ENCODE measurements around the gene SNAPIN.
A peak's percentile ranks its signal among the peaks of the same experiment; 100 is the strongest.

SNAPIN gene

DNA sequence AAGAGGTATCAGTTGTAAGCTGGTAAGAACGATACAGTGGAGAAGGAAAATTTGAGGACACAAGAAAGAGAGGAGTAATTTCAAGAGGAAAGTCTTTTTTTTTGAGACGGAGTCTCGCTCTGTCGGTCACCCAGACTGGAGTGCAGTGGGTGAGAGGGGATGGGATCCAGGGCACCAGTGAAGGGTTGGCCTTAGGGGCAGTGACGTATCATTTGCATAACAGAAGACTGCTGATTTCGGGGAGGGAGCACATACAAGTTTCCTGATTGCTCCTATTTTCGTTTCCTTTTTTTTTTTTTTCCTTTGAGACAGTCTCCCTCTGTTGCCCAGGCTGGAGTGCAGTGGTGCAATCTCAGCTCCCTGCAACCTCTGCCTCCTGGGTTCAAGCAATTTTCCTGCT is 35.4 kb upstream of the SNAPIN start:
- no peaks in the 10 kb centered on the region for H3K27me3 ChIP-seq (ENCODE audit: low read depth, low read length)
- H3K9me3 ChIP-seq (ENCODE audit: insufficient read depth, low read length) = no peaks in the 10 kb centered on the region
- H3K4me3 ChIP-seq (ENCODE audit: low read length) = no peak overlapping the region
- H3K4me2 ChIP-seq (ENCODE audit: low read length) = peak overlapping the region; percentile 19
- no peak overlapping the region for H2AFZ ChIP-seq (ENCODE audit: low read depth, low read length)
- TF ChIP-seq, protein P1, sequence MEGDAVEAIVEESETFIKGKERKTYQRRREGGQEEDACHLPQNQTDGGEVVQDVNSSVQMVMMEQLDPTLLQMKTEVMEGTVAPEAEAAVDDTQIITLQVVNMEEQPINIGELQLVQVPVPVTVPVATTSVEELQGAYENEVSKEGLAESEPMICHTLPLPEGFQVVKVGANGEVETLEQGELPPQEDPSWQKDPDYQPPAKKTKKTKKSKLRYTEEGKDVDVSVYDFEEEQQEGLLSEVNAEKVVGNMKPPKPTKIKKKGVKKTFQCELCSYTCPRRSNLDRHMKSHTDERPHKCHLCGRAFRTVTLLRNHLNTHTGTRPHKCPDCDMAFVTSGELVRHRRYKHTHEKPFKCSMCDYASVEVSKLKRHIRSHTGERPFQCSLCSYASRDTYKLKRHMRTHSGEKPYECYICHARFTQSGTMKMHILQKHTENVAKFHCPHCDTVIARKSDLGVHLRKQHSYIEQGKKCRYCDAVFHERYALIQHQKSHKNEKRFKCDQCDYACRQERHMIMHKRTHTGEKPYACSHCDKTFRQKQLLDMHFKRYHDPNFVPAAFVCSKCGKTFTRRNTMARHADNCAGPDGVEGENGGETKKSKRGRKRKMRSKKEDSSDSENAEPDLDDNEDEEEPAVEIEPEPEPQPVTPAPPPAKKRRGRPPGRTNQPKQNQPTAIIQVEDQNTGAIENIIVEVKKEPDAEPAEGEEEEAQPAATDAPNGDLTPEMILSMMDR (IDR thresholded peaks at IDR 0.05; ENCODE audit: low read depth, low read length) = no peak
- no peak for TF ChIP-seq EZH2phosphoT487 (IDR thresholded peaks at IDR 0.05; ENCODE audit: low read depth)
- H3K36me3 ChIP-seq (replicated peaks; ENCODE audit: low read depth, low read length) = peaks cover 16% of the 10 kb centered on the region
- H3K4me1 ChIP-seq (ENCODE audit: low read length) = peaks cover 34% of the 10 kb centered on the region
- no peaks in the 10 kb centered on the region for H3K79me2 ChIP-seq (ENCODE audit: low read length)
- no peak overlapping the region for H3K27ac ChIP-seq (ENCODE audit: low read length)
- no peaks in the 10 kb centered on the region for H4K20me1 ChIP-seq (ENCODE audit: insufficient read depth, low read length)
- H3K9ac ChIP-seq (ENCODE audit: low read length) = no peak overlapping the region

DNA sequence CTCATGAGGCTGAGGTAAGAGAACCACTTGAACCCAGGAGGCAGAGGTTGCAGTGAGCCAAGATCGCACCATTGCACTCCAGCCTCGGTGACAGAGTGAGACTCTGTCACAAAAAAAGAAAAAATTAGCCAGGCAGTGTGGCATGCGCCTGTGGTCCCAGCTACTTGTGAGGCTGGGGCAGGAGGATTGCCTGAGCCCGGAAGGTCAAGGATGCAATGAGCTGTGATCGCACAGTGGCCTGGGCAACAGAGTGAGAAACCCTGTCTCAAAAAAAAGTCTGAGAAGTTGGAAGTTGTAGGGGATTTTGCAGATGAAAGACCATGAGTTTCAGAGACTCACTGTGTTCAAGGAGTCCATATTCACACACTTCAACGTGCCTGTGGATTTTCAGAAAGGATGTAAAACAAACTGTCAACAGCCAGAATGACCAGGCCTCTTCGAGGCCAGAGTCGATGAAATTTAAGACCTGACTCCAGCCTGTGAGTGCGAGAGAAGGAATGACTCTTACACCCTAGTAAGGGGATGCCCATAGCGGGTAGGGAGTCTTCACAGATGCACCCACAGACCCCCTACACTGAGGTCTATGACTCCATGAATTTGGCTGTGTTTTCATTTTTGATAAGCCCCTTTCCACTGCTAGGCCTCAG is 33.4 kb upstream of the SNAPIN start:
- H3K36me3 ChIP-seq (replicated peaks; ENCODE audit: low read depth, low read length) = peaks cover 8% of the 10 kb centered on the region
- H3K4me2 ChIP-seq (ENCODE audit: low read length) = no peak overlapping the region
- H3K79me2 ChIP-seq (ENCODE audit: low read length) = no peaks in the 10 kb centered on the region
- H3K27ac ChIP-seq (ENCODE audit: low read length) = no peak overlapping the region
- TF ChIP-seq, protein P1 (IDR thresholded peaks at IDR 0.05; ENCODE audit: low read depth, low read length) = no peak
- no peak for TF ChIP-seq EZH2phosphoT487 (IDR thresholded peaks at IDR 0.05; ENCODE audit: low read depth)
- no peaks in the 10 kb centered on the region for H4K20me1 ChIP-seq (ENCODE audit: insufficient read depth, low read length)
- no peak overlapping the region for H2AFZ ChIP-seq (ENCODE audit: low read depth, low read length)
- no peaks in the 10 kb centered on the region for H3K9me3 ChIP-seq (ENCODE audit: insufficient read depth, low read length)
- no peaks in the 10 kb centered on the region for H3K27me3 ChIP-seq (ENCODE audit: low read depth, low read length)
- H3K9ac ChIP-seq (ENCODE audit: low read length) = no peak overlapping the region
- peaks cover 34% of the 10 kb centered on the region for H3K4me1 ChIP-seq (ENCODE audit: low read length)
- no peak overlapping the region for H3K4me3 ChIP-seq (ENCODE audit: low read length)

DNA sequence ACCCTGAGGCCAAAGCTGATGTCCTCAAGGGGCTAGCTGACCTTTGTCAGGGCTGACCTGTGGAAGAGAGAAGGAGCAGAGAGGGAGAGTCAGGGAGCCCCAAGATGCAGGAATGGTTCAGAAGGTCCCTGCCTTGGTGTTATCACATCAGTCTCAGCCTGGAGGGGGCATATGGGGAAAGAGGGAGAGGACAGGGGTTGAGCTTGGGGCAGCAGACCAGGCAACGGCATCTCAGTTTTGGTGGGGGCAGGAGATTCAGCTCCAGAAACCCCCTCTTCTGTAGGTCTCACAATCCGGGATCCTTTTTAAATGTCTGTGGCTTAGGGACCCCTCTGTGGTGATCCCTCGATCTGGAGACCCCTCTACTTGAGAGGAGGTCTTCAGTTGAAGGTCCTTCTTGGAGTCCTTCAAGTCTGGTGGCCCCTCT is 32.0 kb upstream of the SNAPIN start:
- Histone ChIP-seq H3K36me3 (replicated peaks; ENCODE audit: low read depth, low read length) (peaks cover 4% of the 10 kb centered on the region), H3K79me2 (ENCODE audit: low read length) (no peaks in the 10 kb centered on the region), H3K4me1 (ENCODE audit: low read length) (peaks cover 34% of the 10 kb centered on the region), H3K27ac (ENCODE audit: low read length) (no peak overlapping the region), H4K20me1 (ENCODE audit: insufficient read depth, low read length) (no peaks in the 10 kb centered on the region), H3K9me3 (ENCODE audit: insufficient read depth, low read length) (no peaks in the 10 kb centered on the region), H3K9ac (ENCODE audit: low read length) (peak overlapping the region; percentile 69), H3K4me3 (ENCODE audit: low read length) (peak overlapping the region; percentile 75), H3K27me3 (ENCODE audit: low read depth, low read length) (no peaks in the 10 kb centered on the region), H3K4me2 (ENCODE audit: low read length) (peak overlapping the region; percentile 81), H2AFZ (ENCODE audit: low read depth, low read length) (no peak overlapping the region)
- no peak for TF ChIP-seq EZH2phosphoT487 (IDR thresholded peaks at IDR 0.05; ENCODE audit: low read depth)
- TF ChIP-seq, protein P1 (IDR thresholded peaks at IDR 0.05; ENCODE audit: low read depth, low read length) = no peak

DNA sequence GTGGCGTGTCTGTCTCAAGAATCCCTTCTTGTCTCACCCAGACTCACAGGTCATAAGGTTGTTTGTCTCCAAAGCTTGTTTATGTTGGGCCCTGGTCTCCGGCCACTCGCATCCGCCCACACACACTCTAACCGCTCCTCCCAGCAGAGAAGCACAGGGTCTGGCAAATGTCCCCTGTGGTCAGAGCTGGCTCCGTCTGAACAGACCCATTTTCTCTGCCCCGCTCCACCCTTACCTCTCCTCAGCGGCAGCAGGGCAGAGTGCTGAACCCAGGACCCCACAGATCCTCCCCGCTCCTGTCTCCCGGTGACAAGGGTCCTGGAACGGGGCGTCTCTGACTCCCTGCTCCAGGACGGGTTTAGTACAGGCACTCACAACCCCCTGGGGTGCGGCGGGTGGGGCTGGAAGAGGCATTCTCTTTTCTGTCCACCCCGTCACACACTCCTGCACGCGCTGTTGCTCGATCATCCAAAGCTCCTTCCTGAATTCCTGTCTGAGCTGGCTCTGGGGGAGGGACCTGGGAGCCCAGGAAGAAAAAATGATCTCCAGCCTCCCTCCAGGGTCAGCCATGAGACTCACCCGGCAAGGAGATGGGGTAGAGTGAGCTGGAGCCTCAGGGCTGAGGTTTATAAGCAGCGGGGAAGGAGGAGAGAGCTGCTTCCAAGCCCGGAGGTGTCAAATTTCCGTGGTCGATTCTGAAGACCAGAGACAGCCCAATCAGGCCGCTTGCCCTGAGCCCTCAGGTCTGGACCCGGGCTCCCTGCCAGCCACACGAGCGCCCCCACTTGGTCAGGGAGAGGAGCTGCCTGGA is 31.4 kb upstream of the SNAPIN start, which contains the start of gene S100A13:
Gene S100A13, minus strand, starts transcription at position 602 of the 811 bp plus-strand sequence. CDS start 1,033 bp downstream, outside the sequence.
- peak within 1 kb of the TSS; percentile 81 for H3K4me2 ChIP-seq (ENCODE audit: low read length)
- H4K20me1 ChIP-seq (ENCODE audit: insufficient read depth, low read length) = no peaks in the 10 kb centered on the region
- peak within 1 kb of the TSS; percentile 75 for H3K4me3 ChIP-seq (ENCODE audit: low read length)
- TF ChIP-seq, protein P1 (IDR thresholded peaks at IDR 0.05; ENCODE audit: low read depth, low read length) = 0 out of 2 replicates have a peak, but pooled peaks have one; percentile 96
- no peak for TF ChIP-seq EZH2phosphoT487 (IDR thresholded peaks at IDR 0.05; ENCODE audit: low read depth)
- H3K9me3 ChIP-seq (ENCODE audit: insufficient read depth, low read length) = no peaks in the 10 kb centered on the region
- H3K27ac ChIP-seq (ENCODE audit: low read length) = peak within 1 kb of the TSS; percentile 5; the same call in 1 of the 2 replicates
- H3K79me2 ChIP-seq (ENCODE audit: low read length) = no peaks in the 10 kb centered on the region
- H3K27me3 ChIP-seq (ENCODE audit: low read depth, low read length) = no peaks in the 10 kb centered on the region
- H2AFZ ChIP-seq (ENCODE audit: low read depth, low read length) = peak within 1 kb of the TSS; percentile 49
- H3K4me1 ChIP-seq (ENCODE audit: low read length) = peaks cover 34% of the 10 kb centered on the region
- peaks cover 4% of the 10 kb centered on the region for H3K36me3 ChIP-seq (replicated peaks; ENCODE audit: low read depth, low read length)
- H3K9ac ChIP-seq (ENCODE audit: low read length) = peak within 1 kb of the TSS; percentile 69

All from OCI-LY3 (cell line).